Activated naive CD4-positive, alpha-beta T cell treated with anti-CD3 and anti-CD28 coated beads for 36 hours (primary cell): ENCODE results near the gene NECAP2. TPM values are rescaled to one million over a fixed set of nuclear protein-coding genes. Genes with fewer than 3 reads are reported as not detected.

Experiments used
- CTCF ChIA-PET: fragments of 350-600 bp; sonication (Branson Sonifier 250); formaldehyde crosslinking; loops from one replicate; lab custom pipeline; 2021; ENCODE audit warnings: antibody characterized with exemption; lab: Charles Lee
- DNase-seq: peaks from one replicate; pipeline ENCODE4 v3.0.0-alpha.2; 2020
- H3K27ac Mint-ChIP-seq: one replicate; pipeline ENCODE4 v1.8.0; 2021; ENCODE audit warnings: mild to moderate bottlenecking, mixed read lengths
- H3K27me3 Mint-ChIP-seq: one replicate; pipeline ENCODE4 v1.8.0; 2021; ENCODE audit warnings: low read depth, mixed read lengths
- H3K36me3 Mint-ChIP-seq: one replicate; pipeline ENCODE4 v1.8.0; 2021; ENCODE audit warnings: low read depth, mixed read lengths
- H3K4me1 Mint-ChIP-seq: one replicate; pipeline ENCODE4 v1.8.0; 2021; ENCODE audit warnings: low read depth, mixed read lengths
- H3K4me3 Mint-ChIP-seq: one replicate; pipeline ENCODE4 v1.8.0; 2021; ENCODE audit warnings: mild to moderate bottlenecking, moderate library complexity, mixed read lengths
- H3K9me3 Mint-ChIP-seq: one replicate; pipeline ENCODE4 v1.8.0; 2021; ENCODE audit warnings: mixed read lengths
- intact Hi-C: fragments of 100-400 bp; cut with micrococcal nuclease; formaldehyde crosslinking; loops from one replicate; pipeline ENCODE4 v1.15.1; 2023
- total RNA-seq, 2 experiments: library from RNA; stranded (reverse); gene quantifications; one replicate each; pipeline ENCODE4 v1.2.3, GENCODE V29; 2021

Gene NECAP2
- total RNA-seq, 2 experiments from 2014 or later, result 53.3 to 53.4 TPM

GRCh38 chr1:16434501-16434900 is 6.0 kb upstream of the NECAP2 start:
- CTCF ChIA-PET, result interaction anchor here (0.6 to 0.9 kb wide), 2 partner anchors 12 to 352 kb away, joined by 3 to 4 read pairs; no protein-coding TSS in a partner anchor
- Mint-ChIP-seq H3K4me3 (no peak overlapping the region), H3K27ac (no peak overlapping the region), H3K27me3 (no peaks in the 10 kb centered on the region), H3K4me1 (peaks cover 8% of the 10 kb centered on the region), H3K36me3 (no peaks in the 10 kb centered on the region), H3K9me3 (no peaks in the 10 kb centered on the region)
- intact Hi-C loops, result no loop called here
- no peak for DNase-seq

DNA sequence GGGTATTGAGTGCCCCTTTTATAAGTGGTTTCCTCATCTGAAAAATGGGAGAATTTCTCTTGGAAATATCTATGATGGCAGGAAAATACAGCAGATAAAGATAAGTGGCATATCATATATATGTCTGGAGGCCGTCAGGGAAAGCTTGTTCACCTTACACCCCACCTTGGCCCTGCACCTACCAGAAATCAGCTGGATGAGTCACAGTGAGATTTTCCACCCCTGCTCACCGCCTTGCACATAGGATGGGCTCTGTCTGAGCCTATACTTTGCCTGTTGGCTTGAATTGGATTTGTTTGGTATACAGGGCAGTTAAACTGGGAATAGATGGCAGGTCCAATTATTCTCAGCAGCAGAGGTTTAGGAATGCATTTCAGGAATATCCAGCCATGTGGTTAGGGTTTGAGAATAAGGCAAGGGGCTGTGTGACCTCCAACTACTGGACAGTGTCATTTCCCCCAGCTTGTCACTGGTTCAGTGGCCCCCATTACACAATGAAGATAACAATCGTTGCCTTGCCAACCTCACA is 3.5 kb upstream of the NECAP2 start, which contains the start of gene SPATA21:
Gene SPATA21 (minus strand): TSS at position 479 of the 529 bp plus-strand sequence. CDS start 6,053 bp downstream, outside the sequence.
- H3K4me1 Mint-ChIP-seq, result peaks cover 19% of the 10 kb centered on the region
- no peaks in the 10 kb centered on the region for H3K27me3 Mint-ChIP-seq
- no peaks in the 10 kb centered on the region for H3K9me3 Mint-ChIP-seq
- no peaks in the 10 kb centered on the region for H3K36me3 Mint-ChIP-seq
- no peak for DNase-seq
- intact Hi-C loops, result no loop called here
- no peak within 1 kb of the TSS for H3K4me3 Mint-ChIP-seq
- no peak within 1 kb of the TSS for H3K27ac Mint-ChIP-seq
- CTCF ChIA-PET, result no interaction called here

DNA sequence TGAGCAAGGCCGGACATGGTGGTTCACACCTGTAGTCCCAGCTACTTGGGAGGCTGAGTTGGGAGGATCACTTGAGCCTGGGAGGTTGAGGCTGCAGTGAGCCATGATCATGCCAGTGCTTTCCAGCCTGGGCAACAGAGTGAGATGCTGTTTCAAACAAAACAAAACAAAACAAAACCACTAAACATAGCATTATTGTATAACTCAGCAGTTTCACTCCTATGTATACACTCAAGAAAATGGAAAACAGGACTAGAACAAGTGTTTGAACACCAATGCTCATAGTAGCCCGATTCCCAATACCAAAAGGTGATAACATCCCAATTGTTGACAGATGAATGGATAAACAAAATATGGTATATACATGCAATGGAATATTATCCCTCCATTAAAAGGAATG is 2.0 kb upstream of the NECAP2 start:
- H3K9me3 Mint-ChIP-seq, result no peaks in the 10 kb centered on the region
- H3K27me3 Mint-ChIP-seq, result no peaks in the 10 kb centered on the region
- DNase-seq, result no peak
- CTCF ChIA-PET, result interaction anchor here (1.0 to 3.0 kb wide), 2 partner anchors 17 to 221 kb away, joined by 3 to 12 read pairs; no protein-coding TSS in a partner anchor
- peaks cover 29% of the 10 kb centered on the region for H3K4me1 Mint-ChIP-seq
- H3K36me3 Mint-ChIP-seq, result no peaks in the 10 kb centered on the region
- intact Hi-C loops, result no loop called here
- no peak overlapping the region for H3K4me3 Mint-ChIP-seq
- no peak overlapping the region for H3K27ac Mint-ChIP-seq

DNA sequence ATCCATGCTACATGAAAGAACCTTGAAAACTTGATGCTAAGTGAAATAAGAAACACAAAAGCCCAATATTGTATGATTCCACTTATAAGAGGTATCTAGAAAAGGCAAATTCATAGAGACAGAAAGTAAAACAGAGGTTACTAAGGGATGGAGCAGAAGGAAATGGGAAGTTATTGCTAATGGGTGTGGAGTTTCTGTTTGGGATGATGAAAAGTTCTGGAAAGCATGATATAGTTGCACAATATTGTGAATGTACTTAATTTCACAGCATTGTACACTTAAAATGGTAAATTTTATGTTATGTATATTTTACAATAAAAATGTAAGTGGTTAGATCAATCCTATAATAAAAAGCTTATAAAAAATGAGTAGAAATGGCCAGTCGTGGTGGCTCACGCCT is 1.6 kb upstream of the NECAP2 start:
- peaks cover 31% of the 10 kb centered on the region for H3K4me1 Mint-ChIP-seq
- H3K9me3 Mint-ChIP-seq, result no peaks in the 10 kb centered on the region
- no peak overlapping the region for H3K27ac Mint-ChIP-seq
- intact Hi-C loops, result no loop called here
- no peak overlapping the region for H3K4me3 Mint-ChIP-seq
- no peak for DNase-seq
- CTCF ChIA-PET, result interaction anchor here (1.0 to 3.0 kb wide), 2 partner anchors 17 to 222 kb away, joined by 3 to 12 read pairs; no protein-coding TSS in a partner anchor
- H3K36me3 Mint-ChIP-seq, result no peaks in the 10 kb centered on the region
- no peaks in the 10 kb centered on the region for H3K27me3 Mint-ChIP-seq

- peak overlapping the region; percentile 86 for H3K4me3 Mint-ChIP-seq
- DNase-seq, result peak; percentile 13
- no peaks in the 10 kb centered on the region for H3K27me3 Mint-ChIP-seq
- H3K36me3 Mint-ChIP-seq, result peaks cover 6% of the 10 kb centered on the region
- H3K9me3 Mint-ChIP-seq, result no peaks in the 10 kb centered on the region
- CTCF ChIA-PET, result interaction anchor here (0.7 to 3.0 kb wide), 14 partner anchors 10 to 361 kb away, joined by 3 to 12 read pairs (median 4); partner anchors contain the start of gene FBXO42
- peaks cover 36% of the 10 kb centered on the region for H3K4me1 Mint-ChIP-seq
- H3K27ac Mint-ChIP-seq, result peak overlapping the region; percentile 90
- intact Hi-C loops, result loop anchor here (2.0 to 5.0 kb wide), 6 partner anchors 19 to 467 kb away; partner anchors contain the start of gene RNU1-1
Measured at GRCh38 chr1:16440131-16440469, 424 bp upstream of the NECAP2 start.

GRCh38 chr1:16441282-16441665 is 750 bp downstream of the NECAP2 start:
- Mint-ChIP-seq H3K4me3 (peak overlapping the region; percentile 86), H3K27ac (peak overlapping the region; percentile 90), H3K9me3 (no peaks in the 10 kb centered on the region), H3K27me3 (no peaks in the 10 kb centered on the region), H3K4me1 (peaks cover 36% of the 10 kb centered on the region), H3K36me3 (peaks cover 6% of the 10 kb centered on the region)
- CTCF ChIA-PET, result interaction anchor here (1.0 to 3.0 kb wide), 7 partner anchors 12 to 362 kb away, joined by 4 to 12 read pairs (median 7); partner anchors contain the start of gene FBXO42
- intact Hi-C loops, result loop anchor here (1.0 to 5.0 kb wide), 7 partner anchors 20 to 466 kb away; partner anchors contain the start of genes RNU1-1 and SZRD1
- no peak for DNase-seq

DNA sequence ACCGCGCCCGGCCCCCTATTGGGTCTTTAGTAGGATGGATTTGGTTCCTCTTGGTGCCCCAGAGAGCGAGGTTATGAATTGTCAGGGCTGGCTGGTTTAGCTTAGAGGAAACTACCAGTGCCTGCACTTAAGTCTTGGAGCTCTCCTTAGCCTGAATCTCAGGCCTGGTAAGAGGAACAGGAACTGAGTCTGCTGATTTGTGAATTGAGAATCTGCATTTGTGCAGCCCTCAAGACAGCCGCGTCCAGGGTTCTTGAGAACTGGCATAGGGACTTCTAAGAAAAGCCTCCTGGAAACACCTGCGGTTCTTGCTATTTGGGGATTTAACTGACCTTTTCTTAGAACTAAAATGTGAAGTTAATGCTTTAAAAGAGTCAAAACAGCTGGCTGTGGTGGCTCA is 1.7 kb downstream of the NECAP2 start:
- Mint-ChIP-seq H3K9me3 (no peaks in the 10 kb centered on the region), H3K4me3 (peak overlapping the region; percentile 86), H3K27me3 (no peaks in the 10 kb centered on the region), H3K4me1 (peaks cover 33% of the 10 kb centered on the region), H3K27ac (peak overlapping the region; percentile 90), H3K36me3 (peaks cover 6% of the 10 kb centered on the region)
- intact Hi-C loops, result loop anchor here (5.0 kb wide), 4 partner anchors 55 to 465 kb away; partner anchors contain the start of gene RNU1-1
- CTCF ChIA-PET, result interaction anchor here (0.6 kb wide), 1 partner anchor 809 kb away, joined by 3 read pairs; no protein-coding TSS in a partner anchor
- no peak for DNase-seq

- Mint-ChIP-seq H3K4me1 (peaks cover 38% of the 10 kb centered on the region), H3K9me3 (no peaks in the 10 kb centered on the region), H3K27ac (peak overlapping the region; percentile 61), H3K36me3 (peaks cover 11% of the 10 kb centered on the region), H3K27me3 (no peaks in the 10 kb centered on the region), H3K4me3 (no peak overlapping the region)
- CTCF ChIA-PET, result no interaction called here
- intact Hi-C loops, result loop anchor here (5.0 kb wide), 4 partner anchors 54 to 464 kb away; partner anchors contain the start of gene RNU1-1
- DNase-seq, result no peak
Measured at GRCh38 chr1:16442941-16443340, 2.4 kb downstream of the NECAP2 start.

- Mint-ChIP-seq H3K4me1 (peaks cover 45% of the 10 kb centered on the region), H3K4me3 (no peak overlapping the region), H3K9me3 (no peaks in the 10 kb centered on the region), H3K36me3 (peaks cover 18% of the 10 kb centered on the region), H3K27me3 (no peaks in the 10 kb centered on the region), H3K27ac (peak overlapping the region; percentile 37)
- no peak for DNase-seq
- intact Hi-C loops, result loop anchor here (5.0 kb wide), 4 partner anchors 53 to 463 kb away; partner anchors contain the start of gene RNU1-1
- CTCF ChIA-PET, result no interaction called here
Measured at GRCh38 chr1:16443975-16444770, 3.6 kb downstream of the NECAP2 start.

DNA sequence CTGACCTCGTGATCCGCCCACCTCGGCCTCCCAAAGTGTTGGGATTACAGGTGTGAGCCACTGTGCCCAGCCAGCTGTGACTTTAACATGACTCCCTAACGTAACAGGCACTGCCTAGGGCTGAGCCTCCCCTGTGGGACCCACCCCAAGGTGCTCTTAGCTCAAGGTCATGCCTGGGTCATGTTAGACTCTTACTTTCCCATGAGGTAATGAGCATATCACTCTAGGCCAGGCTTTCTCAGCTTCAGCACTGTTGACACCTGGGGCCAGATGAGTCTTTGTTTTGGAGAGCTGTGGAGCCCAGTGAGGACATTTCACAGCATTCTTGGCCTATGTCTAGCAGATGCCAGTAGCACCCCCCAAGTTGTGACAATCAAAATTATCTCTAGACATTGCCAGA is 4.5 kb downstream of the NECAP2 start:
- intact Hi-C loops, result no loop called here

DNA sequence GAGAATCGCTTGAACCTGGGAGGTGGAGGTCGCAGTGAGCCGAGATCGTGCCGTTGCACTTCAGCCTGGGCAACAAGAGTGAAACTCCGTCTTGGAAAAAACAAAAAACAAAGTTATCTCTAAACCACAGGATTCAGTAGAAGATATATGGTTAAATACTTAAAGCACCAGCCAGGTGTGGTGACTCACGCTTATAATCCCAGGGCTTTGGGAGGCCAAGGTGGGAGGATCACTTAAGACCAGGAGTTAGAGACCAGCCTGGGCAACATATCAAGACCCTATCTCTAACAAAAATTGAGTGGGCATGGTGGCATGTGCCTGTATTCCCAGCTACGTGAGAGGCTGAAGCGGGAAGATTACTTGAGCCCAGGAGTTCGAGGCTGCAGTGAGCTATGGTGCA is 5.6 kb downstream of the NECAP2 start:
- no peaks in the 10 kb centered on the region for H3K27me3 Mint-ChIP-seq
- no peak overlapping the region for H3K4me3 Mint-ChIP-seq
- peaks cover 55% of the 10 kb centered on the region for H3K4me1 Mint-ChIP-seq
- no peak for DNase-seq
- CTCF ChIA-PET, result no interaction called here
- intact Hi-C loops, result no loop called here
- peaks cover 29% of the 10 kb centered on the region for H3K36me3 Mint-ChIP-seq
- H3K9me3 Mint-ChIP-seq, result no peaks in the 10 kb centered on the region
- H3K27ac Mint-ChIP-seq, result no peak overlapping the region

More for the DNA sequence above, 4.5 kb downstream of the NECAP2 start:
- H3K27me3 Mint-ChIP-seq, result no peaks in the 10 kb centered on the region
- H3K4me1 Mint-ChIP-seq, result peaks cover 52% of the 10 kb centered on the region
- no peaks in the 10 kb centered on the region for H3K9me3 Mint-ChIP-seq
- peaks cover 26% of the 10 kb centered on the region for H3K36me3 Mint-ChIP-seq
- H3K27ac Mint-ChIP-seq, result no peak overlapping the region
- no peak for DNase-seq
- no peak overlapping the region for H3K4me3 Mint-ChIP-seq
- CTCF ChIA-PET, result no interaction called here

GRCh38 chr1:16447641-16448040 is 7.1 kb downstream of the NECAP2 start:
- no peak overlapping the region for H3K27ac Mint-ChIP-seq
- intact Hi-C loops, result no loop called here
- H3K27me3 Mint-ChIP-seq, result no peaks in the 10 kb centered on the region
- CTCF ChIA-PET, result interaction anchor here (1.2 kb wide), 1 partner anchor 27 kb away, joined by 3 read pairs; no protein-coding TSS in a partner anchor
- peaks cover 53% of the 10 kb centered on the region for H3K4me1 Mint-ChIP-seq
- H3K9me3 Mint-ChIP-seq, result no peaks in the 10 kb centered on the region
- peaks cover 37% of the 10 kb centered on the region for H3K36me3 Mint-ChIP-seq
- DNase-seq, result no peak
- H3K4me3 Mint-ChIP-seq, result no peak overlapping the region
